Measurements from ENCODE around the gene BEST4. TPM values are rescaled to one million over a fixed set of nuclear protein-coding genes. Genes with fewer than 3 reads are reported as not detected.

BEST4 gene
- total and polyA plus RNA-seq, 7 donors: 0.33 to 37.1 (median 6.0) TPM; not detected in 2

DNA sequence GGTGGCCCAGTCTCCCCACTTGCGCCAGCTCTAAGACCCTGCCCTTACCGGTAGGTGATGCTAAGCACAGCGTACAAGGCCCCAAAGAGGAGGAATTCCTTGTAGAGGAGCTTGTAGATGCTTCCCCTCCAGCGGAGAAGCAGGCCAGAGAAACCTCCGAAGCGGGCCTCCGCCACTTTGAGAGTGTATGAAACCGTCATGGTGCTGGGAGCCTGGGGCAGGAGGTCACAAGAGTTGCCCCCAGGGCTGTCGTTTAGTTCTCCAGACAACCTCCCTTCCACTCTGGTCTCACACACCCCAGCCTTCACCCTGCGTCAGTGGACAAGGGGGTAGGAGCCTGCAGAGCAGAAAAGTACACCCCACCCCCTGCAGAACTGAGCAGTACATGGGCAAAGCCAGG lies 464 bp downstream of the BEST4 start:
- no peaks in the 10 kb centered on the region for H3K36me3 ChIP-seq
- H3K27ac ChIP-seq: no peak overlapping the region
- no peaks in the 10 kb centered on the region for H3K27me3 ChIP-seq
- intact Hi-C loops (cut with DNase I): loop anchor here (5.0 kb wide), 2 partner anchors 35 to 225 kb away; partner anchors contain the start of genes HECTD3 and UROD
- no peak overlapping the region for H3K4me3 ChIP-seq
- DNase-seq: no peak
- no peaks in the 10 kb centered on the region for H3K9me3 ChIP-seq
- peaks cover 0 to 34% (median 25%) of the 10 kb centered on the region in 4 donors for H3K4me1 ChIP-seq
- 94 to 95% methylated on average over 10 of the region's 10 CpGs for WGBS, 2 donors
- TF ChIP-seq POLR2AphosphoS5 (IDR thresholded peaks at IDR 0.05) (no peak), CTCF (IDR thresholded peaks at IDR 0.05) (no peak), POLR2A (IDR thresholded peaks at IDR 0.05) (no peak), EP300 (IDR thresholded peaks at IDR 0.05) (no peak)

- no peak for TF ChIP-seq POLR2AphosphoS5 (IDR thresholded peaks at IDR 0.05)
- no peak for TF ChIP-seq EP300 (IDR thresholded peaks at IDR 0.05)
- TF ChIP-seq CTCF (IDR thresholded peaks at IDR 0.05): no peak
- no peak for TF ChIP-seq POLR2A (IDR thresholded peaks at IDR 0.05)
- 79 to 83% methylated on average over 9 of the region's 9 CpGs for WGBS, 2 donors
- no peaks in the 10 kb centered on the region for H3K9me3 ChIP-seq
- intact Hi-C loops (cut with DNase I): loop anchor here (1.0 to 5.0 kb wide), 3 partner anchors 35 to 225 kb away; partner anchors contain the start of genes HECTD3 and UROD
- peak overlapping the region in 2 of 4 donors; percentile 55 to 61 for H3K4me3 ChIP-seq
- H3K36me3 ChIP-seq: peaks cover 0 to under 1% (median 0%) of the 10 kb centered on the region in 4 donors
- peak overlapping the region; percentile 41 to 70 (median 64) for H3K27ac ChIP-seq
- H3K27me3 ChIP-seq: no peaks in the 10 kb centered on the region
- DNase-seq: no peak
- H3K4me1 ChIP-seq: peaks cover 0 to 34% (median 25%) of the 10 kb centered on the region in 4 donors
Observed at GRCh38 chr1:44786841-44787426, 1.0 kb downstream of the BEST4 start.

GRCh38 chr1:44786138-44786840 lies 1.7 kb downstream of the BEST4 start:
- Histone ChIP-seq H3K27ac (peak overlapping the region; percentile 41 to 70 (median 64)), H3K27me3 (no peaks in the 10 kb centered on the region), H3K4me1 (peaks cover 0 to 34% (median 25%) of the 10 kb centered on the region in 4 donors), H3K36me3 (peaks cover 0 to 7% (median 0%) of the 10 kb centered on the region in 4 donors), H3K4me3 (peak overlapping the region; percentile 34 to 61 (median 50)), H3K9me3 (no peaks in the 10 kb centered on the region)
- peak; percentile 87 for DNase-seq
- intact Hi-C loops (cut with DNase I): loop anchor here (1.0 to 5.0 kb wide), 3 partner anchors 36 to 226 kb away; partner anchors contain the start of genes HECTD3 and UROD
- TF ChIP-seq CTCF (IDR thresholded peaks at IDR 0.05) (peak; percentile 96 to 100 (median 98)), POLR2AphosphoS5 (IDR thresholded peaks at IDR 0.05) (peak in 2 of 4 donors; percentile 11 to 37), POLR2A (IDR thresholded peaks at IDR 0.05) (no peak), EP300 (IDR thresholded peaks at IDR 0.05) (no peak)
- WGBS, 2 donors: 5 to 6% methylated on average over 49 of the region's 49 CpGs

DNA sequence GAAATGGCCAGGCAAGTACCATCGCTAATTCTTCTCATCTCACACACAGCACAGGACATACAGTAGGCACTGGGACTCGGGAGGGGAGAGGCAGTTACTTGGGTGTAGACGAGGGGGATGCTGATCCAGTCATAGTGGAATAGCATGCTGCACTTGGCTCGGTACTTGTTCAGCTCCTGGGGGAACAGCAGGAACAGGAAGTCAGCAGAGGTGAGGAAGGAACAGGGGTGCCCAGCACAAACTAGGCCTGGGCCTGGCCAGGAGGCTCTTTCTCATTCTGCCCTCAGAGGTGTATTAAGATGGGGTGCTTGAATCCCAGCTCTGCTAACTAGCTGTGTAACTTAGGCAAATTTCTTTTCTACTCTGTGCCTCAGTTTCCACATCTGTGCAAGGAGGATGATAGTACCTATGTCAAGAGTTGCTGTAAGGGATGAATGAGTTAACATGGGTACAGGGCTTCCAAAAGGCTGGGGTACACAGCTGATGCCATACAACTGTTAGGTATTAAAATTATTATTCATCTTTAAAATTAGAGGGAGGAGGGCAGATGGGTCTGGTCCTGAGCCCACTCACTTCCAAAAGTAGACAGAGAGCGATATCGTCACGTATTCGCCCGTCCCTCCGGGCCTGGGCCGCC lies 2.4 kb downstream of the BEST4 start:
- no peak for TF ChIP-seq EP300 (IDR thresholded peaks at IDR 0.05)
- no peak for TF ChIP-seq CTCF (IDR thresholded peaks at IDR 0.05)
- TF ChIP-seq POLR2AphosphoS5 (IDR thresholded peaks at IDR 0.05): no peak
- TF ChIP-seq POLR2A (IDR thresholded peaks at IDR 0.05): no peak
- Histone ChIP-seq H3K27ac (peak overlapping the region in 3 of 4 donors; percentile 59 to 70 (median 68)), H3K9me3 (no peaks in the 10 kb centered on the region), H3K4me1 (peaks cover 0 to 34% (median 25%) of the 10 kb centered on the region in 4 donors), H3K36me3 (peaks cover 0 to 14% (median 0%) of the 10 kb centered on the region in 4 donors), H3K4me3 (peak overlapping the region; percentile 34 to 61 (median 50)), H3K27me3 (no peaks in the 10 kb centered on the region)
- intact Hi-C loops (cut with DNase I): loop anchor here (1.0 to 5.0 kb wide), 3 partner anchors 37 to 227 kb away; partner anchors contain the start of genes HECTD3 and UROD
- no peak for DNase-seq
- WGBS, 2 donors: 33 to 36% methylated on average over 11 of the region's 11 CpGs
